HepG2 (cell line): ENCODE data around the gene POMGNT2. TPM values are rescaled to one million over a fixed set of nuclear protein-coding genes. Genes with fewer than 3 reads are reported as not detected.

Experiments used
- ATAC-seq: fragments of 200-7000 bp; cut with Tn5 transposase; 3 replicates; pipeline ENCODE4 v1.9.1; 2020; ENCODE audit warnings: mild to moderate bottlenecking, moderate library complexity
- BruUV-seq: library from RNA; stranded (reverse); fragments of 400-500 nt; replicated peaks from 2 replicates; lab custom pipeline; 2021; lab: Mats Ljungman, UMichigan
- CTCF ChIA-PET: fragments of 300-600 bp; formaldehyde crosslinking; extraction: SDS; loops from one replicate; lab custom pipeline; 2021; ENCODE audit warnings: low total read pairs, inconsistent platforms, low intra/inter-chr PET ratio; lab: Yijun Ruan, JAX
- POLR2A ChIA-PET: fragments of 350-600 bp; sonication (Branson Sonifier 250); formaldehyde crosslinking; loops from one replicate; lab custom pipeline; 2020; ENCODE audit warnings: antibody characterized with exemption, inconsistent platforms; lab: Yijun Ruan, JAX
- DNase-seq: peaks from one replicate; pipeline ENCODE4 v3.0.0-alpha.2; 2015; ENCODE audit warnings: low spot score
- FAIRE-seq: peaks from 3 replicates; lab custom pipeline; 2011; peaks lifted over from hg19 to GRCh38; lab: Jason Lieb, UNC
- H2AFZ ChIP-seq: one replicate; pipeline ENCODE4 v1.6.1; 2011; ENCODE audit warnings: low read length, inconsistent platforms
- H3K27ac ChIP-seq: fragments of 300-600 bp; 3 replicates; pipeline ENCODE4 v1.8.0; 2011; ENCODE audit warnings: mixed run types, mild to moderate bottlenecking, mixed read lengths, low read length, inconsistent platforms; ENCODE audit not compliant: insufficient read depth; ENCODE audit errors: extremely low read length
- H3K27me3 ChIP-seq, 2 experiments: fragments of 200-600 bp in 1 of 2; 2 replicates in 1 of 2; 3 replicates in 1 of 2; pipeline versions ENCODE4 v1.6.0 to v1.8.0; 2011; ENCODE audit warnings: low read length in 2 of 2, mild to moderate bottlenecking in 2 of 2, moderate library complexity in 2 of 2, inconsistent platforms in 1 of 2; ENCODE audit not compliant: insufficient read depth in 2 of 2, control insufficient read depth in 1 of 2
- H3K36me3 ChIP-seq, 2 experiments: fragments of 200-600 bp in 1 of 2; replicated peaks in 1 of 2; 2 replicates in 1 of 2; 3 replicates in 1 of 2; pipeline versions ENCODE4 v1.5.1 to v1.8.0; 2011; ENCODE audit warnings: low read length in 2 of 2, inconsistent platforms in 1 of 2; ENCODE audit not compliant: insufficient read depth in 2 of 2, control insufficient read depth in 1 of 2
- H3K4me1 ChIP-seq: 2 replicates; pipeline ENCODE4 v1.5.1; 2012; ENCODE audit warnings: low read length, inconsistent platforms; ENCODE audit not compliant: insufficient read depth
- H3K4me2 ChIP-seq: 2 replicates; pipeline ENCODE4 v1.6.0; 2011; ENCODE audit warnings: low read depth, low read length, inconsistent platforms
- H3K4me3 ChIP-seq, 3 experiments: fragments of 200-600 bp in 1 of 3; sonication (generic), shearing (Covaris generic) in 1 of 3; replicated peaks in 1 of 3; 2 replicates each; pipeline ENCODE4 v1.5.1; 2011 to 2016; ENCODE audit warnings: low read length in 3 of 3, inconsistent platforms in 2 of 3, low read depth in 2 of 3, mild to moderate bottlenecking in 2 of 3, control low read depth in 1 of 3, mixed read lengths in 1 of 3; ENCODE audit not compliant: insufficient read depth in 1 of 3
- H3K79me2 ChIP-seq: one replicate; pipeline ENCODE4 v1.6.1; 2011; ENCODE audit warnings: low read length, inconsistent platforms; ENCODE audit not compliant: insufficient read depth
- H3K9ac ChIP-seq: 2 replicates; pipeline ENCODE4 v1.6.0; 2011; ENCODE audit warnings: mild to moderate bottlenecking, low read depth, low read length, inconsistent platforms; ENCODE audit not compliant: insufficient read depth
- H3K9me3 ChIP-seq: 2 replicates; pipeline ENCODE4 v1.5.1; 2012; ENCODE audit warnings: mild to moderate bottlenecking, low read length
- H4K20me1 ChIP-seq: 2 replicates; pipeline ENCODE4 v1.6.0; 2011; ENCODE audit warnings: inconsistent platforms, mild to moderate bottlenecking, low read length, moderate library complexity; ENCODE audit not compliant: insufficient read depth
- CREBL2 ChIP-seq: sonication (generic); formaldehyde crosslinking; IDR thresholded peaks from 2 replicates; pipeline ENCODE4 v1.8.1; 2023; ENCODE audit warnings: missing genetic modification reagents, mild to moderate bottlenecking, borderline replicate concordance
- DBP ChIP-seq: sonication (generic); formaldehyde crosslinking; IDR thresholded peaks from 2 replicates; pipeline ENCODE4 v1.4.0; 2020; ENCODE audit warnings: missing genetic modification reagents; ENCODE audit errors: not compliant biosample characterization
- ETS1 ChIP-seq: sonication (generic); formaldehyde crosslinking; IDR thresholded peaks from 2 replicates; pipeline ENCODE4 v1.4.0; 2020; ENCODE audit warnings: missing genetic modification reagents
- HNRNPUL1 ChIP-seq: fragments of 200-400 bp; formaldehyde crosslinking; IDR thresholded peaks from 2 replicates; pipeline ENCODE4 v1.6.1; 2017; ENCODE audit warnings: low read depth, mild to moderate bottlenecking, low read length, moderate library complexity
- KDM2A ChIP-seq: sonication (generic); formaldehyde crosslinking; IDR thresholded peaks from 2 replicates; pipeline ENCODE4 v1.4.0; 2020; ENCODE audit warnings: low read depth, missing genetic modification reagents, borderline replicate concordance
- NKX3-1 ChIP-seq: sonication (generic); formaldehyde crosslinking; IDR thresholded peaks from 2 replicates; pipeline ENCODE4 v1.5.0; 2020; ENCODE audit warnings: missing genetic modification reagents
- NR1H2 ChIP-seq: sonication (generic); formaldehyde crosslinking; IDR thresholded peaks from 2 replicates; pipeline ENCODE4 v1.8.1; 2022; ENCODE audit warnings: low read depth, missing genetic modification reagents, borderline replicate concordance
- NRL ChIP-seq: sonication (generic); formaldehyde crosslinking; IDR thresholded peaks from 2 replicates; pipeline ENCODE4 v1.5.0; 2020; ENCODE audit warnings: missing genetic modification reagents, mild to moderate bottlenecking, moderate library complexity, borderline replicate concordance
- PCBP1 ChIP-seq: fragments of 200-400 bp; formaldehyde crosslinking; IDR thresholded peaks from 2 replicates; pipeline ENCODE4 v1.6.1; 2017; ENCODE audit warnings: mild to moderate bottlenecking, low read depth, low read length, borderline replicate concordance
- SMC3 ChIP-seq: IDR thresholded peaks from 2 replicates; pipeline ENCODE4 v1.6.1; 2011; ENCODE audit warnings: low read length, improper control_type of control experiment
- STAT5B ChIP-seq: sonication (generic); formaldehyde crosslinking; IDR thresholded peaks from 2 replicates; pipeline ENCODE4 v1.4.0; 2020; ENCODE audit warnings: missing genetic modification reagents
- TRAFD1 ChIP-seq: sonication (generic); formaldehyde crosslinking; IDR thresholded peaks from 2 replicates; pipeline ENCODE4 v1.5.1; 2020; ENCODE audit warnings: missing genetic modification reagents, mild to moderate bottlenecking, borderline replicate concordance
- ZNF225 ChIP-seq: sonication (generic); formaldehyde crosslinking; IDR thresholded peaks from 2 replicates; pipeline ENCODE4 v1.4.0; 2020; ENCODE audit warnings: mild to moderate bottlenecking, missing genetic modification reagents
- ZNF274 ChIP-seq: sonication (generic); formaldehyde crosslinking; IDR thresholded peaks from 2 replicates; pipeline ENCODE4 v1.5.1; 2020; ENCODE audit warnings: mild to moderate bottlenecking, missing genetic modification reagents
- ZNF468 ChIP-seq: sonication (generic); formaldehyde crosslinking; IDR thresholded peaks from 2 replicates; pipeline ENCODE4 v1.8.0; 2022; ENCODE audit warnings: mild to moderate bottlenecking, moderate library complexity, missing genetic modification reagents
- WGBS: methylation state at CpG from one replicate; pipeline ENCODE4 v1.1.6; 2017; ENCODE audit warnings: low lambda C conversion rate; 5-methylcytosine and 5-hydroxymethylcytosine counted together
- in situ Hi-C: cut with HindIII; loops from 2 replicates; pipeline ENCODE4 v1.10.0; 2017; ENCODE audit warnings: low pct_unique_long_range_greater_than_20kb; ENCODE audit not compliant: extremely low pct_ligation_motif_present
- intact Hi-C: fragments of 100-400 bp; cut with micrococcal nuclease; formaldehyde crosslinking; loops from one replicate; pipeline ENCODE4 v1.10.0; 2022; ENCODE audit not compliant: unreplicated experiment
- polyA plus RNA-seq, 8 experiments: library from polyadenylated mRNA; depleted of rRNA in 3 of 8; stranded (reverse) in 7 of 8; unstranded in 1 of 8; fragments of >200 nt; fragmentation: Illumina TruSeq in 4 of 8; extraction: Trizol in 4 of 8; gene quantifications; 2 replicates each; pipeline versions ENCODE4 v1.2.1 to v1.2.3, GENCODE V29; 2011 to 2016; ENCODE audit warnings: low read depth in 4 of 8, missing spikeins in 1 of 8, mixed read lengths in 1 of 8; ENCODE audit not compliant: insufficient read depth in 1 of 8
- total RNA-seq, 5 experiments: library from RNA; depleted of rRNA; stranded (reverse); fragments of >200 nt; fragmentation: Illumina TruSeq; extraction: Trizol; gene quantifications; 2 replicates each; pipeline ENCODE4 v1.2.3, GENCODE V29; 2016; ENCODE audit warnings: low read depth in 1 of 5

POMGNT2 gene
- total and polyA plus RNA-seq, 2 of the 13 experiments (the other 11 are each of a cell fraction or from before 2014, with no cell fraction given) = 10.5 to 12.4 TPM

- Histone ChIP-seq H3K4me3 (no peak overlapping the region), H3K27ac (no peak overlapping the region), H3K4me1 (peaks cover 8% of the 10 kb centered on the region), H3K4me2 (no peak overlapping the region), H2AFZ (no peak overlapping the region), H3K9me3 (no peaks in the 10 kb centered on the region), H3K27me3 (no peaks in the 10 kb centered on the region), H3K36me3 (no peaks in the 10 kb centered on the region), H3K9ac (no peak overlapping the region), H4K20me1 (no peaks in the 10 kb centered on the region), H3K79me2 (no peaks in the 10 kb centered on the region)
- ATAC-seq (no peak), FAIRE-seq (no peak), DNase-seq (no peak)
- in situ Hi-C loops = no loop called here
- no TSS peak for BruUV-seq
- intact Hi-C loops = no loop called here
- WGBS = 90% methylated on average over 3 of the region's 4 CpGs
- CTCF ChIA-PET = no interaction called here
- TF ChIP-seq NR1H2 (no peak), NKX3-1 (CRISPR knock-in tag) (no peak)
- POLR2A ChIA-PET = no interaction called here
Measured at GRCh38 chr3:43094851-43095250, 11.0 kb downstream of the POMGNT2 start.

- no peak for ATAC-seq
- TF ChIP-seq CREBL2 (no peak), ZNF468 (CRISPR knock-in tag) (no peak), SMC3 (no peak), STAT5B (CRISPR knock-in tag) (no peak), HNRNPUL1 (no peak), KDM2A (CRISPR knock-in tag) (no peak), NRL (CRISPR knock-in tag) (no peak), DBP (no peak), TRAFD1 (CRISPR knock-in tag) (no peak), PCBP1 (no peak), ETS1 (CRISPR knock-in tag) (no peak), ZNF274 (CRISPR knock-in tag) (no peak), ZNF225 (CRISPR knock-in tag) (no peak)
Measured at GRCh38 chr3:43094381-43094780, 11.5 kb downstream of the POMGNT2 start.

More at GRCh38 chr3:43094381-43094780, 11.5 kb downstream of the POMGNT2 start:
- Histone ChIP-seq H3K4me1 (peaks cover 8% of the 10 kb centered on the region), H3K4me3 (no peak overlapping the region), H3K9me3 (no peaks in the 10 kb centered on the region), H4K20me1 (no peaks in the 10 kb centered on the region), H3K79me2 (no peaks in the 10 kb centered on the region), H3K9ac (no peak overlapping the region), H2AFZ (no peak overlapping the region), H3K27me3 (no peaks in the 10 kb centered on the region), H3K27ac (no peak overlapping the region), H3K4me2 (no peak overlapping the region), H3K36me3 (no peaks in the 10 kb centered on the region)
- in situ Hi-C loops (no loop called here), intact Hi-C loops (no loop called here)
- FAIRE-seq = no peak
- CTCF ChIA-PET = no interaction called here
- DNase-seq = no peak
- POLR2A ChIA-PET = no interaction called here
- WGBS = 100% methylated on average over 1 of the region's 2 CpGs
- BruUV-seq = no TSS peak
